ENCODE results near the gene PROP1.
"Not testable (repeated sequence)": the region's sequence is repeated elsewhere in the genome, so short reads cannot be mapped to it uniquely, and the experiment has no call there.

The PROP1 gene

GRCh38 chr5:177943805-177944736, 52.0 kb downstream of the PROP1 start:
- not testable (repeated sequence) for DNase-seq

GRCh38 chr5:177942896-177943295, 53.1 kb downstream of the PROP1 start:
- DNase-seq, result not testable (repeated sequence)

All from fibroblast of skin of right quadriceps (primary cell).